Measurements from ENCODE around the gene NFATC3. TPM values are rescaled to one million over a fixed set of nuclear protein-coding genes. Genes with fewer than 3 reads are reported as not detected.

The NFATC3 gene
- total RNA-seq, 4 donors from 2014 or later: 67.7 to 107 (median 71.7) TPM

DNA sequence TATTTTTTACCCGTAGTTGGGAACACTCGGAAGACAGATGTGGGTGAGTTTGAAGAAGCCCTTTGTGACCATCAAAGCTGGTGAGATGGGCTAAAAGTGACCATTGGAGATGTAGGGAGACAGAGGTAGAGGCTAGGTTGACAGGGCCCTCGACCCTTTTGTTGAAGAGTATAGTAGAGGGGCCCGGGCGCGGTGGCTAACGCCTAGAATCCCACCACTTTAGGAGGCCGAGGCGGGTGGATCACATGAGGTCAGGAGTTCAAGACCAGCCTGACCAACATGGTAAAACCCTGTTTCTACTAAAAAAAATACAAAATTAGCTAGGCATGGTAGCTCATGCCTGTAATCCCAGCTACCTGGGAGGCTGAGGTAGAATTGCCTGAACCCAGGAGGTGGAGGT, 16.2 kb upstream of the NFATC3 start:
- Histone ChIP-seq H3K9me3 (no peaks in the 10 kb centered on the region), H3K4me1 (peaks cover 25 to 53% of the 10 kb centered on the region in 2 donors), H3K27me3 (no peaks in the 10 kb centered on the region), H3K36me3 (peaks cover 6 to 11% of the 10 kb centered on the region in 2 donors), H3K4me3 (replicated peaks in 1 of 3) (no peak overlapping the region), H3K27ac (no peak overlapping the region)
- TF ChIP-seq, protein P1, sequence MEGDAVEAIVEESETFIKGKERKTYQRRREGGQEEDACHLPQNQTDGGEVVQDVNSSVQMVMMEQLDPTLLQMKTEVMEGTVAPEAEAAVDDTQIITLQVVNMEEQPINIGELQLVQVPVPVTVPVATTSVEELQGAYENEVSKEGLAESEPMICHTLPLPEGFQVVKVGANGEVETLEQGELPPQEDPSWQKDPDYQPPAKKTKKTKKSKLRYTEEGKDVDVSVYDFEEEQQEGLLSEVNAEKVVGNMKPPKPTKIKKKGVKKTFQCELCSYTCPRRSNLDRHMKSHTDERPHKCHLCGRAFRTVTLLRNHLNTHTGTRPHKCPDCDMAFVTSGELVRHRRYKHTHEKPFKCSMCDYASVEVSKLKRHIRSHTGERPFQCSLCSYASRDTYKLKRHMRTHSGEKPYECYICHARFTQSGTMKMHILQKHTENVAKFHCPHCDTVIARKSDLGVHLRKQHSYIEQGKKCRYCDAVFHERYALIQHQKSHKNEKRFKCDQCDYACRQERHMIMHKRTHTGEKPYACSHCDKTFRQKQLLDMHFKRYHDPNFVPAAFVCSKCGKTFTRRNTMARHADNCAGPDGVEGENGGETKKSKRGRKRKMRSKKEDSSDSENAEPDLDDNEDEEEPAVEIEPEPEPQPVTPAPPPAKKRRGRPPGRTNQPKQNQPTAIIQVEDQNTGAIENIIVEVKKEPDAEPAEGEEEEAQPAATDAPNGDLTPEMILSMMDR (IDR thresholded peaks at IDR 0.05): no peak
- no peak for TF ChIP-seq POLR2A (IDR thresholded peaks at IDR 0.05)
- 95 to 96% methylated on average over 9 of the region's 9 CpGs for WGBS, 2 donors
- no peak for DNase-seq
- intact Hi-C loops (cut with DNase I): no loop called here

GRCh38 chr16:68069511-68070248, 15.5 kb upstream of the NFATC3 start:
- no peaks in the 10 kb centered on the region for H3K27me3 ChIP-seq
- H3K27ac ChIP-seq: no peak overlapping the region
- intact Hi-C loops (cut with DNase I): no loop called here
- H3K4me3 ChIP-seq (replicated peaks in 1 of 3): no peak overlapping the region
- WGBS, 2 donors: 80 to 94% methylated on average over 5 to 7 of the region's 7 CpGs
- no peaks in the 10 kb centered on the region for H3K9me3 ChIP-seq
- H3K36me3 ChIP-seq: peaks cover 6 to 11% of the 10 kb centered on the region in 2 donors
- DNase-seq: peak in 1 of 2 donors; percentile 27
- TF ChIP-seq, protein P1 (IDR thresholded peaks at IDR 0.05): no peak
- no peak for TF ChIP-seq POLR2A (IDR thresholded peaks at IDR 0.05)
- H3K4me1 ChIP-seq: peaks cover 17 to 45% of the 10 kb centered on the region in 2 donors

- no peak overlapping the region for H3K27ac ChIP-seq
- H3K9me3 ChIP-seq: no peaks in the 10 kb centered on the region
- H3K4me3 ChIP-seq (replicated peaks in 1 of 3): no peak overlapping the region
- peaks cover 6 to 11% of the 10 kb centered on the region in 2 donors for H3K36me3 ChIP-seq
- DNase-seq: no peak
- peaks cover 14 to 39% of the 10 kb centered on the region in 2 donors for H3K4me1 ChIP-seq
- TF ChIP-seq, protein P1 (IDR thresholded peaks at IDR 0.05): no peak
- TF ChIP-seq POLR2A (IDR thresholded peaks at IDR 0.05): no peak
- no peaks in the 10 kb centered on the region for H3K27me3 ChIP-seq
- WGBS, 2 donors: 88% methylated on average over 2 of the region's 2 CpGs; no CpG with 5 or more reads in 1 of the 2 donors
- intact Hi-C loops (cut with DNase I): no loop called here
These were observed 14.9 kb upstream of the NFATC3 start for GRCh38 chr16:68070249-68070730.

GRCh38 chr16:68070806-68071517, 14.2 kb upstream of the NFATC3 start:
- DNase-seq: no peak
- 83 to 88% methylated on average over 14 of the region's 14 CpGs for WGBS, 2 donors
- Histone ChIP-seq H3K36me3 (peaks cover 6 to 13% of the 10 kb centered on the region in 2 donors), H3K27me3 (no peaks in the 10 kb centered on the region), H3K4me1 (peaks cover 7 to 32% of the 10 kb centered on the region in 2 donors), H3K9me3 (no peaks in the 10 kb centered on the region), H3K4me3 (replicated peaks in 1 of 3) (no peak overlapping the region), H3K27ac (no peak overlapping the region)
- intact Hi-C loops (cut with DNase I): no loop called here
- TF ChIP-seq, protein P1 (IDR thresholded peaks at IDR 0.05): no peak
- TF ChIP-seq POLR2A (IDR thresholded peaks at IDR 0.05): no peak

GRCh38 chr16:68071518-68071901, 13.7 kb upstream of the NFATC3 start:
- Histone ChIP-seq H3K9me3 (no peaks in the 10 kb centered on the region), H3K36me3 (peaks cover 6 to 13% of the 10 kb centered on the region in 2 donors), H3K4me1 (peaks cover 2 to 27% of the 10 kb centered on the region in 2 donors), H3K4me3 (replicated peaks in 1 of 3) (no peak overlapping the region), H3K27ac (no peak overlapping the region), H3K27me3 (no peaks in the 10 kb centered on the region)
- intact Hi-C loops (cut with DNase I): no loop called here
- no peak for DNase-seq
- TF ChIP-seq, protein P1 (IDR thresholded peaks at IDR 0.05): no peak
- 90 to 95% methylated on average over 1 of the region's 1 CpG for WGBS, 2 donors
